GM23338 (cell line): ENCODE measurements around the gene SESN3. TPM values are rescaled to one million over a fixed set of nuclear protein-coding genes. Genes with fewer than 3 reads are reported as not detected.

ENCODE experiments used
- ATAC-seq: fragments of 200-7000 bp; cut with Tn5 transposase; 3 replicates; pipeline ENCODE4 v1.9.1; 2020
- DNase-seq: peaks from one replicate; pipeline ENCODE4 v3.0.0-alpha.2; 2015; ENCODE audit warnings: low spot score
- H2AFZ ChIP-seq: fragments of 200-600 bp; sonication (generic); 2 replicates; pipeline ENCODE4 v1.8.0; 2016; ENCODE audit warnings: antibody characterized with exemption, mild to moderate bottlenecking, moderate library complexity
- H3F3A ChIP-seq: fragments of 200-600 bp; sonication (generic); replicated peaks from 2 replicates; pipeline ENCODE4 v1.8.0; 2017; ENCODE audit warnings: antibody characterized with exemption, mixed run types, low read depth
- H3K27ac ChIP-seq: fragments of 200-600 bp; sonication (generic); 2 replicates; pipeline ENCODE4 v1.6.1; 2016; ENCODE audit warnings: low read depth
- H3K27me3 ChIP-seq: fragments of 200-600 bp; sonication (generic); 2 replicates; pipeline ENCODE4 v1.8.0; 2016; ENCODE audit warnings: mild to moderate bottlenecking, mixed run types, moderate library complexity; ENCODE audit not compliant: insufficient read depth
- H3K36me3 ChIP-seq: fragments of 200-600 bp; sonication (generic); 2 replicates; pipeline ENCODE4 v1.8.0; 2016; ENCODE audit warnings: mild to moderate bottlenecking; ENCODE audit not compliant: insufficient read depth
- H3K4me1 ChIP-seq: fragments of 200-600 bp; sonication (generic); 2 replicates; pipeline ENCODE4 v1.8.0; 2016; ENCODE audit warnings: mild to moderate bottlenecking, moderate library complexity; ENCODE audit not compliant: insufficient read depth
- H3K4me2 ChIP-seq: fragments of 200-600 bp; sonication (generic); 2 replicates; pipeline ENCODE4 v1.7.1; 2017; ENCODE audit warnings: mixed run types
- H3K4me3 ChIP-seq: fragments of 200-600 bp; sonication (generic); 2 replicates; pipeline ENCODE4 v1.6.1; 2016; ENCODE audit warnings: mixed run types
- H3K79me2 ChIP-seq: fragments of 200-600 bp; sonication (generic); replicated peaks from 2 replicates; pipeline ENCODE4 v1.8.0; 2017; ENCODE audit warnings: mild to moderate bottlenecking; ENCODE audit not compliant: insufficient read depth
- H3K9me2 ChIP-seq: fragments of 200-600 bp; sonication (generic); 2 replicates; pipeline ENCODE4 v1.8.0; 2017; ENCODE audit not compliant: insufficient read depth
- H4K20me1 ChIP-seq: fragments of 200-600 bp; sonication (generic); replicated peaks from 2 replicates; pipeline ENCODE4 v1.8.0; 2017; ENCODE audit warnings: mild to moderate bottlenecking; ENCODE audit not compliant: insufficient read depth
- H3K27ac Mint-ChIP-seq: 2 replicates; pipeline ENCODE4 v1.8.0; 2020; ENCODE audit warnings: inconsistent platforms, mild to moderate bottlenecking, moderate library complexity, mixed read lengths
- H3K27me3 Mint-ChIP-seq: 3 replicates; pipeline ENCODE4 v1.8.0; 2022; ENCODE audit warnings: low read depth, mild to moderate bottlenecking, moderate library complexity, mixed read lengths, inconsistent platforms; ENCODE audit not compliant: insufficient read depth, poor library complexity
- H3K36me3 Mint-ChIP-seq: 3 replicates; pipeline ENCODE4 v1.8.0; 2021; ENCODE audit warnings: low read depth, mild to moderate bottlenecking, inconsistent platforms, moderate library complexity, mixed read lengths
- H3K4me1 Mint-ChIP-seq: 3 replicates; pipeline ENCODE4 v1.8.0; 2020; ENCODE audit warnings: mild to moderate bottlenecking, inconsistent platforms, mixed read lengths
- H3K4me3 Mint-ChIP-seq: 3 replicates; pipeline ENCODE4 v1.8.0; 2021; ENCODE audit warnings: moderate library complexity, mild to moderate bottlenecking, inconsistent platforms, mixed read lengths
- H3K9me3 Mint-ChIP-seq: 3 replicates; pipeline ENCODE4 v1.8.0; 2020; ENCODE audit warnings: moderate library complexity, mild to moderate bottlenecking, inconsistent platforms, mixed read lengths
- EZH2 ChIP-seq: fragments of 200-600 bp; sonication (generic); IDR thresholded peaks from one replicate; pipeline ENCODE4 v1.8.0; 2017; ENCODE audit warnings: antibody characterized with exemption, mild to moderate bottlenecking, low read depth; ENCODE audit not compliant: unreplicated experiment
- EZH2phosphoT487 ChIP-seq: fragments of 200-600 bp; sonication (generic); IDR thresholded peaks from one replicate; pipeline ENCODE4 v1.8.1; 2018; ENCODE audit warnings: antibody characterized with exemption; ENCODE audit not compliant: unreplicated experiment
- NANOG ChIP-seq: IDR thresholded peaks from 2 replicates; pipeline ENCODE4 v1.6.1; 2016; ENCODE audit warnings: antibody characterized with exemption, borderline replicate concordance
- STAT1 ChIP-seq: IDR thresholded peaks from one replicate; pipeline ENCODE4 v1.6.1; 2016; ENCODE audit warnings: antibody characterized with exemption; ENCODE audit not compliant: unreplicated experiment
- ZNF114 ChIP-seq: fragments of 250-450 bp; sonication (Bioruptor Pico); IDR thresholded peaks from 2 replicates; pipeline ENCODE4 v1.5.0; 2020; ENCODE audit warnings: mild to moderate bottlenecking, moderate library complexity
- ZNF331 ChIP-seq: fragments of 250-450 bp; sonication (Bioruptor Pico); IDR thresholded peaks from 2 replicates; pipeline ENCODE4 v1.5.0; 2020; ENCODE audit warnings: low read depth, mild to moderate bottlenecking, moderate library complexity
- polyA plus RNA-seq: library from polyadenylated mRNA; unstranded; fragments of >200 nt; fragmentation: Nextera tagmentation; extraction: Ambion mirVana; gene quantifications from 2 replicates; pipeline ENCODE4 v1.2.1, GENCODE V29; 2016
- total RNA-seq: library from RNA; depleted of rRNA; stranded (reverse); fragments of >200 nt; shearing (Covaris generic); gene quantifications from 2 replicates; pipeline ENCODE4 v1.2.3, GENCODE V29; 2014
- TF ChIP-seq, protein P1 (sequence below): IDR thresholded peaks from 2 replicates; pipeline ENCODE4 v1.6.1; 2016; ENCODE audit warnings: antibody characterized with exemption
- TF ChIP-seq, protein P2 (sequence below): IDR thresholded peaks from one replicate; pipeline ENCODE4 v1.6.1; 2018; ENCODE audit warnings: antibody characterized with exemption; ENCODE audit not compliant: unreplicated experiment
- TF ChIP-seq, protein P3 (sequence below): fragments of 250-450 bp; sonication (Bioruptor Pico); IDR thresholded peaks from 2 replicates; pipeline ENCODE4 v1.5.0; 2020; ENCODE audit warnings: mild to moderate bottlenecking, moderate library complexity

Gene SESN3
- total and polyA plus RNA-seq, 2 experiments from 2014 or later: 5.5 to 30.5 TPM

DNA sequence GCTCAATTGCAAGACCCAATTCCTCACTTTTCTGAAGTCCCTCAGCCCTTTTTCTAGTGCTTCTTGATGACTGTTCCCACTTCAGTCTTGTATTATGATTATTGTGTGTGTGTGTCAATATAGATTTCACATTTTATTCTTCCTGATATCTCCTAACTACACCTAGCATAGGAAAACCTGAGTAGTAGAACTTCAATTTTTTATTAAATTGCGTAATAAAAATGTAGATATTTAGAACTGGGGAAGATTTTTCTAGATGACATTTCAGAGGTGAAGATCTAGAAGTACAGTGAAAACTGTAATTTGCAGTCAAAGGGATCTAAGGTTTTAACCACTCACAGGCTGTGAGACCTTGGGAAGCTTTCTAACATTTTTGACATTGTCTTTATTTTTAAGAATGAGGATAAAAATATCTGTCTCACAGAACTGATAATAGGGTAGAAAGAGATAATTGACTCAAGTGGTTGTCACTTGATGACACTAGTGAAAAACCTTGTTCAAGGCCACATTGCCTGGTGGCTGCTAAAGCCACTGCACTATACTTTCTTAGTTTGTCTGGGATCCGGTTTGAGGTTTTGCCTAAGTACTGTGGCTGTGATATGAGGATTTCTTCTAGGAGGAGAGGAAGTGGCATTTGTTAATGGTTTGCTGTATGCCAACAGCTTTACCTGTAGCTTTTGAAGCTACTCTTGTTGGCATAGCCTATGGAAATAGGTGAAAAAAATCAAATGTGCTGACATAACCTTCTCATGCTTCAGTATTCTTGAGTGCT, 32.2 kb upstream of the SESN3 start (continued):
- TF ChIP-seq, protein P1, sequence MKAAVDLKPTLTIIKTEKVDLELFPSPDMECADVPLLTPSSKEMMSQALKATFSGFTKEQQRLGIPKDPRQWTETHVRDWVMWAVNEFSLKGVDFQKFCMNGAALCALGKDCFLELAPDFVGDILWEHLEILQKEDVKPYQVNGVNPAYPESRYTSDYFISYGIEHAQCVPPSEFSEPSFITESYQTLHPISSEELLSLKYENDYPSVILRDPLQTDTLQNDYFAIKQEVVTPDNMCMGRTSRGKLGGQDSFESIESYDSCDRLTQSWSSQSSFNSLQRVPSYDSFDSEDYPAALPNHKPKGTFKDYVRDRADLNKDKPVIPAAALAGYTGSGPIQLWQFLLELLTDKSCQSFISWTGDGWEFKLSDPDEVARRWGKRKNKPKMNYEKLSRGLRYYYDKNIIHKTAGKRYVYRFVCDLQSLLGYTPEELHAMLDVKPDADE: no peak
- TF ChIP-seq NANOG: no peak
- TF ChIP-seq, protein P2, sequence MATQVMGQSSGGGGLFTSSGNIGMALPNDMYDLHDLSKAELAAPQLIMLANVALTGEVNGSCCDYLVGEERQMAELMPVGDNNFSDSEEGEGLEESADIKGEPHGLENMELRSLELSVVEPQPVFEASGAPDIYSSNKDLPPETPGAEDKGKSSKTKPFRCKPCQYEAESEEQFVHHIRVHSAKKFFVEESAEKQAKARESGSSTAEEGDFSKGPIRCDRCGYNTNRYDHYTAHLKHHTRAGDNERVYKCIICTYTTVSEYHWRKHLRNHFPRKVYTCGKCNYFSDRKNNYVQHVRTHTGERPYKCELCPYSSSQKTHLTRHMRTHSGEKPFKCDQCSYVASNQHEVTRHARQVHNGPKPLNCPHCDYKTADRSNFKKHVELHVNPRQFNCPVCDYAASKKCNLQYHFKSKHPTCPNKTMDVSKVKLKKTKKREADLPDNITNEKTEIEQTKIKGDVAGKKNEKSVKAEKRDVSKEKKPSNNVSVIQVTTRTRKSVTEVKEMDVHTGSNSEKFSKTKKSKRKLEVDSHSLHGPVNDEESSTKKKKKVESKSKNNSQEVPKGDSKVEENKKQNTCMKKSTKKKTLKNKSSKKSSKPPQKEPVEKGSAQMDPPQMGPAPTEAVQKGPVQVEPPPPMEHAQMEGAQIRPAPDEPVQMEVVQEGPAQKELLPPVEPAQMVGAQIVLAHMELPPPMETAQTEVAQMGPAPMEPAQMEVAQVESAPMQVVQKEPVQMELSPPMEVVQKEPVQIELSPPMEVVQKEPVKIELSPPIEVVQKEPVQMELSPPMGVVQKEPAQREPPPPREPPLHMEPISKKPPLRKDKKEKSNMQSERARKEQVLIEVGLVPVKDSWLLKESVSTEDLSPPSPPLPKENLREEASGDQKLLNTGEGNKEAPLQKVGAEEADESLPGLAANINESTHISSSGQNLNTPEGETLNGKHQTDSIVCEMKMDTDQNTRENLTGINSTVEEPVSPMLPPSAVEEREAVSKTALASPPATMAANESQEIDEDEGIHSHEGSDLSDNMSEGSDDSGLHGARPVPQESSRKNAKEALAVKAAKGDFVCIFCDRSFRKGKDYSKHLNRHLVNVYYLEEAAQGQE: no peak
- TF ChIP-seq ZNF331 (CRISPR knock-in tag): no peak

DNA sequence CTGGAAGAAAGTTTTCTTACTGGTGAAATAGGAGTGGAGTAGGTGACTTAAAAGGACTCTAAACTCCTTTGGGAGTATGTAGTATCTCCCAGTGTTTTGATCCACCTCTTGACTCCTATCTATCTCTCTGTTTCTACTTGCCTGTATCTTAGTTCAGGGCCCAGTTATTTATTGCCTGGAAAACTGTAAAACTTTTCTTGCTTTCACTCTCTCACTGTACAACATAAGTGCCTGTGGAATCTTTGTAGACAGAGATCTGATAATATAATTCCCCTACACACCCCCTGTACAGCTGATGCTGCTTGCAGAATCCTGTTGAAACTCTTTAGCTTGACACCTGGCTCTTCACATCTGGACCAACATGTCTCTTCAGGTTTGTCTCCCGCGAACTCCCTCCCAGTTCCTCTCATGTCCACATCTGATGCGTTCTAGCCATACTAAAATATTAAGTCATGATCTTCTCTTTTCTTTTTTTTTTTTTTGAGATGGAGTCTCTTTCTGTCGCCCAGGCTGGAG, 26.5 kb upstream of the SESN3 start:
- Mint-ChIP-seq H3K4me1 (peaks cover 54% of the 10 kb centered on the region), H3K4me3 (no peak overlapping the region), H3K36me3 (no peaks in the 10 kb centered on the region), H3K27ac (no peak overlapping the region), H3K27me3 (peaks cover 10% of the 10 kb centered on the region), H3K9me3 (no peaks in the 10 kb centered on the region)
- Histone ChIP-seq H3K4me1 (peaks cover 38% of the 10 kb centered on the region), H2AFZ (no peak overlapping the region), H3K79me2 (no peaks in the 10 kb centered on the region), H4K20me1 (no peaks in the 10 kb centered on the region), H3K27ac (no peak overlapping the region), H3K36me3 (no peaks in the 10 kb centered on the region), H3F3A (no peaks in the 10 kb centered on the region; the same call in 1 of the 2 replicates), H3K9me2 (no peaks in the 10 kb centered on the region), H3K27me3 (no peaks in the 10 kb centered on the region), H3K4me3 (no peak overlapping the region), H3K4me2 (no peak overlapping the region)
- no peak for ATAC-seq
- DNase-seq: no peak
- no peak for TF ChIP-seq ZNF114 (CRISPR knock-in tag)
- no peak for TF ChIP-seq EZH2
- TF ChIP-seq, protein P3, sequence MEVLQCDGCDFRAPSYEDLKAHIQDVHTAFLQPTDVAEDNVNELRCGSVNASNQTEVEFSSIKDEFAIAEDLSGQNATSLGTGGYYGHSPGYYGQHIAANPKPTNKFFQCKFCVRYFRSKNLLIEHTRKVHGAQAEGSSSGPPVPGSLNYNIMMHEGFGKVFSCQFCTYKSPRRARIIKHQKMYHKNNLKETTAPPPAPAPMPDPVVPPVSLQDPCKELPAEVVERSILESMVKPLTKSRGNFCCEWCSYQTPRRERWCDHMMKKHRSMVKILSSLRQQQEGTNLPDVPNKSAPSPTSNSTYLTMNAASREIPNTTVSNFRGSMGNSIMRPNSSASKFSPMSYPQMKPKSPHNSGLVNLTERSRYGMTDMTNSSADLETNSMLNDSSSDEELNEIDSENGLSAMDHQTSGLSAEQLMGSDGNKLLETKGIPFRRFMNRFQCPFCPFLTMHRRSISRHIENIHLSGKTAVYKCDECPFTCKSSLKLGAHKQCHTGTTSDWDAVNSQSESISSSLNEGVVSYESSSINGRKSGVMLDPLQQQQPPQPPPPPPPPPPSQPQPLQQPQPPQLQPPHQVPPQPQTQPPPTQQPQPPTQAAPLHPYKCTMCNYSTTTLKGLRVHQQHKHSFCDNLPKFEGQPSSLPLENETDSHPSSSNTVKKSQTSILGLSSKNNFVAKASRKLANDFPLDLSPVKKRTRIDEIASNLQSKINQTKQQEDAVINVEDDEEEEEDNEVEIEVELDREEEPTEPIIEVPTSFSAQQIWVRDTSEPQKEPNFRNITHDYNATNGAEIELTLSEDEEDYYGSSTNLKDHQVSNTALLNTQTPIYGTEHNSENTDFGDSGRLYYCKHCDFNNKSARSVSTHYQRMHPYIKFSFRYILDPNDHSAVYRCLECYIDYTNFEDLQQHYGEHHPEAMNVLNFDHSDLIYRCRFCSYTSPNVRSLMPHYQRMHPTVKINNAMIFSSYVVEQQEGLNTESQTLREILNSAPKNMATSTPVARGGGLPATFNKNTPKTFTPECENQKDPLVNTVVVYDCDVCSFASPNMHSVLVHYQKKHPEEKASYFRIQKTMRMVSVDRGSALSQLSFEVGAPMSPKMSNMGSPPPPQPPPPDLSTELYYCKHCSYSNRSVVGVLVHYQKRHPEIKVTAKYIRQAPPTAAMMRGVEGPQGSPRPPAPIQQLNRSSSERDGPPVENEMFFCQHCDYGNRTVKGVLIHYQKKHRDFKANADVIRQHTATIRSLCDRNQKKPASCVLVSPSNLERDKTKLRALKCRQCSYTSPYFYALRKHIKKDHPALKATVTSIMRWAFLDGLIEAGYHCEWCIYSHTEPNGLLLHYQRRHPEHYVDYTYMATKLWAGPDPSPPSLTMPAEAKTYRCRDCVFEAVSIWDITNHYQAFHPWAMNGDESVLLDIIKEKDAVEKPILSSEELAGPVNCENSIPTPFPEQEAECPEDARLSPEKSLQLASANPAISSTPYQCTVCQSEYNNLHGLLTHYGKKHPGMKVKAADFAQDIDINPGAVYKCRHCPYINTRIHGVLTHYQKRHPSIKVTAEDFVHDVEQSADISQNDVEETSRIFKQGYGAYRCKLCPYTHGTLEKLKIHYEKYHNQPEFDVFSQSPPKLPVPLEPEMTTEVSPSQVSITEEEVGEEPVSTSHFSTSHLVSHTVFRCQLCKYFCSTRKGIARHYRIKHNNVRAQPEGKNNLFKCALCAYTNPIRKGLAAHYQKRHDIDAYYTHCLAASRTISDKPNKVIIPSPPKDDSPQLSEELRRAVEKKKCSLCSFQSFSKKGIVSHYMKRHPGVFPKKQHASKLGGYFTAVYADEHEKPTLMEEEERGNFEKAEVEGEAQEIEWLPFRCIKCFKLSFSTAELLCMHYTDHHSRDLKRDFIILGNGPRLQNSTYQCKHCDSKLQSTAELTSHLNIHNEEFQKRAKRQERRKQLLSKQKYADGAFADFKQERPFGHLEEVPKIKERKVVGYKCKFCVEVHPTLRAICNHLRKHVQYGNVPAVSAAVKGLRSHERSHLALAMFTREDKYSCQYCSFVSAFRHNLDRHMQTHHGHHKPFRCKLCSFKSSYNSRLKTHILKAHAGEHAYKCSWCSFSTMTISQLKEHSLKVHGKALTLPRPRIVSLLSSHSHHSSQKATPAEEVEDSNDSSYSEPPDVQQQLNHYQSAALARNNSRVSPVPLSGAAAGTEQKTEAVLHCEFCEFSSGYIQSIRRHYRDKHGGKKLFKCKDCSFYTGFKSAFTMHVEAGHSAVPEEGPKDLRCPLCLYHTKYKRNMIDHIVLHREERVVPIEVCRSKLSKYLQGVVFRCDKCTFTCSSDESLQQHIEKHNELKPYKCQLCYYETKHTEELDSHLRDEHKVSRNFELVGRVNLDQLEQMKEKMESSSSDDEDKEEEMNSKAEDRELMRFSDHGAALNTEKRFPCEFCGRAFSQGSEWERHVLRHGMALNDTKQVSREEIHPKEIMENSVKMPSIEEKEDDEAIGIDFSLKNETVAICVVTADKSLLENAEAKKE (CRISPR knock-in tag): no peak
- no peak for TF ChIP-seq STAT1
- TF ChIP-seq EZH2phosphoT487: no peak
- TF ChIP-seq, protein P2: no peak
